Neutrophil (primary cell): ENCODE results near the gene CFH.
"Not testable (repeated sequence)": the region's sequence is repeated elsewhere in the genome, so short reads cannot be mapped to it uniquely, and the experiment has no call there.

ENCODE experiments used
- H3K27ac ChIP-seq: fragments of 200-600 bp; sonication (generic); 2 replicates; pipeline ENCODE4 v1.5.1; 2016; ENCODE audit warnings: mild to moderate bottlenecking, moderate library complexity
- H3K27me3 ChIP-seq: fragments of 200-600 bp; sonication (generic); 2 replicates; pipeline ENCODE4 v1.6.0; 2016; ENCODE audit warnings: mild to moderate bottlenecking
- H3K36me3 ChIP-seq: fragments of 200-600 bp; sonication (generic); 2 replicates; pipeline ENCODE4 v1.5.1; 2017
- H3K4me1 ChIP-seq, 2 experiments: fragments of 200-600 bp in 1 of 2; sonication (generic) in 1 of 2; 1 replicate in 1 of 2; 2 replicates in 1 of 2; pipeline versions ENCODE4 v1.5.1 to v1.6.1; 2013 to 2016; ENCODE audit warnings: low read depth in 1 of 2, low read length in 1 of 2, mild to moderate bottlenecking in 1 of 2, moderate library complexity in 1 of 2; ENCODE audit not compliant: control insufficient read depth in 1 of 2, insufficient read depth in 1 of 2
- H3K4me3 ChIP-seq, 2 experiments: fragments of 200-600 bp in 1 of 2; sonication (generic) in 1 of 2; 1 replicate in 1 of 2; 2 replicates in 1 of 2; pipeline ENCODE4 v1.5.1; 2013 to 2016; ENCODE audit warnings: low read depth in 1 of 2, low read length in 1 of 2, mild to moderate bottlenecking in 1 of 2, moderate library complexity in 1 of 2
- H3K9me3 ChIP-seq: fragments of 200-600 bp; sonication (generic); 2 replicates; pipeline ENCODE4 v1.5.1; 2016
- TF ChIP-seq, protein P1 (sequence below): fragments of 200-600 bp; sonication (generic); IDR thresholded peaks from 2 replicates; pipeline ENCODE4 v1.5.1; 2016; ENCODE audit warnings: antibody characterized with exemption

CFH gene

DNA sequence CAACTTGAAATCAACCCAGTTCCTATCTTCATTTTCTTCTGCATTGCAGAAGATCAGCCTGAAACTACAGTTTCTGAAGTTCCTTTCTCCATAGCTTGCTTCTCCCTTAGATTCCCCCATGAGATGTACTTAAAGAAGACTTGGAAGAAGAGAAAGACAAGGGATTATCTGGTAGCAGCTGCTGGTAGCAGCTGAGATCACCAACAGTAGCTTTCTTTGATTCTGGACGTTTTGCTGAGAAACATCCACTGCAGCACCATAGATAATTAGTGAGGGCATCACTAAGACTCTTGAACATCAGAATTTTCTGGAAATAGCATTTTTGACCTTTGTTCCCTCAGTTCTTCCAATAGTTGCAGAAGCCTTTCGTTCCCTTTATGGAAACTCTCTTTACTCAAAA, 122.3 kb downstream of the CFH start:
- no peak overlapping the region for H3K27ac ChIP-seq
- no peaks in the 10 kb centered on the region for H3K27me3 ChIP-seq
- H3K4me3 ChIP-seq, result no peak overlapping the region
- H3K36me3 ChIP-seq, result no peaks in the 10 kb centered on the region
- H3K9me3 ChIP-seq, result no peaks in the 10 kb centered on the region
- TF ChIP-seq, protein P1, sequence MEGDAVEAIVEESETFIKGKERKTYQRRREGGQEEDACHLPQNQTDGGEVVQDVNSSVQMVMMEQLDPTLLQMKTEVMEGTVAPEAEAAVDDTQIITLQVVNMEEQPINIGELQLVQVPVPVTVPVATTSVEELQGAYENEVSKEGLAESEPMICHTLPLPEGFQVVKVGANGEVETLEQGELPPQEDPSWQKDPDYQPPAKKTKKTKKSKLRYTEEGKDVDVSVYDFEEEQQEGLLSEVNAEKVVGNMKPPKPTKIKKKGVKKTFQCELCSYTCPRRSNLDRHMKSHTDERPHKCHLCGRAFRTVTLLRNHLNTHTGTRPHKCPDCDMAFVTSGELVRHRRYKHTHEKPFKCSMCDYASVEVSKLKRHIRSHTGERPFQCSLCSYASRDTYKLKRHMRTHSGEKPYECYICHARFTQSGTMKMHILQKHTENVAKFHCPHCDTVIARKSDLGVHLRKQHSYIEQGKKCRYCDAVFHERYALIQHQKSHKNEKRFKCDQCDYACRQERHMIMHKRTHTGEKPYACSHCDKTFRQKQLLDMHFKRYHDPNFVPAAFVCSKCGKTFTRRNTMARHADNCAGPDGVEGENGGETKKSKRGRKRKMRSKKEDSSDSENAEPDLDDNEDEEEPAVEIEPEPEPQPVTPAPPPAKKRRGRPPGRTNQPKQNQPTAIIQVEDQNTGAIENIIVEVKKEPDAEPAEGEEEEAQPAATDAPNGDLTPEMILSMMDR, result no peak
- no peaks in the 10 kb centered on the region for H3K4me1 ChIP-seq

DNA sequence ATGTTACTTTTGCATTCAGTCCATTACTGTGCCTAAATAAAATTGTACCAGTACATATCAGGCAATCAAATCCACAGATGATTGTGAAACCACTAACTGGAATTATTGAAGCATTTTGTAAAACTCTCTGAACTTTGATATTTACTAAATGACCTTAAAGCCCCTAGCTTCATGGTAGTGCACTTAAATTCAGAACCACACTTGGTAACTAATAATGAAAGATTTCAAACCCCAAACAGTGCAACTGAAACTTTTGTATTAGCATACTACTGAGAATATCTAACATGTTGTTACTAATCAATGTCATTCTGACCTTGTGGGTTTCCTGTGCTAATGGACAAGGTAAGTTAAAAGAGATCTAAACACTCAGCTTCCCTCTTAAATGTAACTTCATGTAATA, 122.8 kb downstream of the CFH start, which contains the start of gene CFHR3:
TSS of gene CFHR3 (plus strand) at position 238 of the 400 bp plus-strand sequence. CDS start at position 285, 47 bp downstream.
- TF ChIP-seq, protein P1, result no peak
- H3K4me3 ChIP-seq, result no peak within 1 kb of the TSS
- no peaks in the 10 kb centered on the region for H3K36me3 ChIP-seq
- no peaks in the 10 kb centered on the region for H3K27me3 ChIP-seq
- no peak within 1 kb of the TSS for H3K27ac ChIP-seq
- no peaks in the 10 kb centered on the region for H3K9me3 ChIP-seq
- H3K4me1 ChIP-seq, result no peaks in the 10 kb centered on the region

DNA sequence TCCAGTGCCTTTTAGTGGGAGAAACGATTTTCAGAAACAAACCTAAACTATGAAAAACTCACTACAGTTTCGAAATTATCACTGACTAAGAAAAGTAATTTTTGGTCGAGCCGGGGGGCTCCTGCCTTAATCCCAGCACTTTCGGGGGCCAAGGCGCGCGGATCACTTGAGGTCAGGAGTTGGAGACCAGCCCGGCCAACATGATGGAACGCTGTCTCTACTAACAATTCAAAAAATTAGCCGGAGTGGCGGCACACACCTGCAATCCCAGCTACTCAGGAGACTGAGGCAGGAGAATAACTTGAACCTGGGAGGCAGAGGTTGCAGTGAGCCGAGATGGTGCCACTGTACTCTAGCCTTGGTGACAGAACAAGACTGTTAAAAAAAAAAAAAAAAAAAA, 125.8 kb downstream of the CFH start:
- Histone ChIP-seq H3K9me3 (no peaks in the 10 kb centered on the region), H3K4me3 (no peak overlapping the region), H3K36me3 (no peaks in the 10 kb centered on the region), H3K4me1 (no peaks in the 10 kb centered on the region), H3K27ac (no peak overlapping the region), H3K27me3 (no peaks in the 10 kb centered on the region)
- TF ChIP-seq, protein P1, result no peak

DNA sequence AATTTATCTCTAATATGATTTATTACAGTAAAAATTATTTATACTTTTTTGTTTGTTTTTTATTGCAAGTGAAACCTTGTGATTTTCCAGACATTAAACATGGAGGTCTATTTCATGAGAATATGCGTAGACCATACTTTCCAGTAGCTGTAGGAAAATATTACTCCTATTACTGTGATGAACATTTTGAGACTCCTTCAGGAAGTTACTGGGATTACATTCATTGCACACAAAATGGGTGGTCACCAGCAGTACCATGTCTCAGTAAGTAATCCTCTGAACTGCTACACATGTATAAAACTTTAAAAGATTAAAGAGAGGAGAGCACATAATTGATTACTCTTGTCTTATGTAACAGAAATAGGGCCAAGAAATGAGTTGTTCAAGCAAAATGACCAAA, 127.2 kb downstream of the CFH start:
- TF ChIP-seq, protein P1, result no peak
- Histone ChIP-seq H3K4me3 (no peak overlapping the region), H3K27me3 (no peaks in the 10 kb centered on the region), H3K27ac (no peak overlapping the region), H3K4me1 (no peaks in the 10 kb centered on the region), H3K36me3 (no peaks in the 10 kb centered on the region), H3K9me3 (no peaks in the 10 kb centered on the region)

DNA sequence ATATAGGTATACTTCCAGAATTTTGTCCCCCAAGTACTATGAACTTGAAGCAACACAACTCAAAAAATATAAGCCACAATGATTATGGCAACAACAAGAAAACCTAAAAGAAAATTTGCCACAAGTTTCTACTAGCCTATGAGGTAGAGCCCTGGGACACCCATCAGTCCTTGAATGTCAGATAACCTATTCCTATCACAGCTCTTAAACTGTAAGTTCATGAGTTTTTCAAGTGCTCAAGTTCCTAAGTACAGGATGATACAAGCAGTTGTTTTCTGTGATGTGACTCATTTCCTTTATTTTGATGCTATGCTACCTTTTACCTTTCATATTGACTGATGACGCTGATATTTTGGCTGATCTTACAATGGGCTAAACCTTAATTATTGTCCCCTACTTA, 139.4 kb downstream of the CFH start:
- not testable (repeated sequence) for H3K4me3 ChIP-seq, H3K36me3 ChIP-seq, H3K27me3 ChIP-seq, H3K9me3 ChIP-seq, H3K4me1 ChIP-seq, H3K27ac ChIP-seq

GRCh38 chr1:196794103-196794502, 142.3 kb downstream of the CFH start:
- not testable (repeated sequence) for H3K36me3 ChIP-seq, H3K4me3 ChIP-seq, H3K27ac ChIP-seq, H3K4me1 ChIP-seq, H3K9me3 ChIP-seq, H3K27me3 ChIP-seq
